Activated CD4-positive, alpha-beta T cell treated with anti-CD3 and anti-CD28 coated beads for 36 hours (primary cell): Measurements from ENCODE around the gene SCNN1G. TPM values are rescaled to one million over a fixed set of nuclear protein-coding genes. Genes with fewer than 3 reads are reported as not detected.
A peak's percentile ranks its signal among the peaks of the same experiment; 100 is the strongest.
"Not testable (repeated sequence)": the region's sequence is repeated elsewhere in the genome, so short reads cannot be mapped to it uniquely, and the experiment has no call there.

Experiments
- ATAC-seq: fragments of 200-7000 bp; cut with Tn5 transposase; one replicate; pipeline ENCODE4 v1.10.0; 2021; ENCODE audit warnings: mild to moderate bottlenecking, moderate library complexity
- CTCF ChIA-PET: fragments of 350-600 bp; sonication (Branson Sonifier 250); formaldehyde crosslinking; loops from one replicate; lab custom pipeline; 2021; ENCODE audit warnings: antibody characterized with exemption; lab: Charles Lee
- POLR2A ChIA-PET: fragments of 350-600 bp; sonication (Branson Sonifier 250); formaldehyde crosslinking; loops from one replicate; lab custom pipeline; 2021; ENCODE audit warnings: antibody characterized with exemption, inconsistent platforms; lab: Charles Lee
- DNase-seq: peaks from one replicate; pipeline ENCODE4 v3.0.0-alpha.2; 2020
- H3K27ac Mint-ChIP-seq: one replicate; pipeline ENCODE4 v1.8.0; 2021; ENCODE audit warnings: mixed read lengths
- H3K27me3 Mint-ChIP-seq: one replicate; pipeline ENCODE4 v1.8.0; 2021; ENCODE audit warnings: mixed read lengths
- H3K36me3 Mint-ChIP-seq: one replicate; pipeline ENCODE4 v1.8.0; 2021; ENCODE audit warnings: low read depth, mixed read lengths
- H3K4me1 Mint-ChIP-seq: one replicate; pipeline ENCODE4 v1.8.0; 2021; ENCODE audit warnings: mixed read lengths
- H3K4me3 Mint-ChIP-seq: one replicate; pipeline ENCODE4 v1.8.0; 2021; ENCODE audit warnings: mild to moderate bottlenecking, moderate library complexity, mixed read lengths
- H3K9me3 Mint-ChIP-seq: one replicate; pipeline ENCODE4 v1.8.0; 2021; ENCODE audit warnings: low read depth, mixed read lengths
- intact Hi-C, 2 experiments: fragments of 100-400 bp; cut with DNase I in 1 of 2; cut with micrococcal nuclease in 1 of 2; formaldehyde crosslinking; loops; one replicate each; pipeline versions ENCODE4 v1.14.2 to v1.15.1; 2022 to 2024; cut with DNase I, micrococcal nuclease
- total RNA-seq, 2 experiments: library from RNA; stranded (reverse); gene quantifications; one replicate each; pipeline ENCODE4 v1.2.3, GENCODE V29; 2021

Gene SCNN1G
- total RNA-seq, 2 experiments from 2014 or later = not detected

- ATAC-seq = no peak
- Mint-ChIP-seq H3K27me3 (peaks cover 9% of the 10 kb centered on the region), H3K27ac (no peak overlapping the region), H3K4me3 (no peak overlapping the region), H3K4me1 (no peaks in the 10 kb centered on the region), H3K36me3 (no peaks in the 10 kb centered on the region), H3K9me3 (no peaks in the 10 kb centered on the region)
- ChIA-PET CTCF (no interaction called here), POLR2A (no interaction called here)
- intact Hi-C loops = no loop called here
- DNase-seq = no peak
Measured at GRCh38 chr16:23229714-23230113, 47.2 kb downstream of the SCNN1G start.

- intact Hi-C loops = no loop called here
- Mint-ChIP-seq H3K36me3 (no peaks in the 10 kb centered on the region), H3K4me1 (no peaks in the 10 kb centered on the region), H3K27me3 (peaks cover 10% of the 10 kb centered on the region), H3K27ac (no peak overlapping the region), H3K4me3 (no peak overlapping the region), H3K9me3 (no peaks in the 10 kb centered on the region)
- ChIA-PET CTCF (no interaction called here), POLR2A (no interaction called here)
- no peak for DNase-seq
- no peak for ATAC-seq
Measured at GRCh38 chr16:23232806-23233205, 50.3 kb downstream of the SCNN1G start.

- POLR2A ChIA-PET = no interaction called here
- Mint-ChIP-seq H3K9me3 (no peaks in the 10 kb centered on the region), H3K4me1 (no peaks in the 10 kb centered on the region), H3K36me3 (no peaks in the 10 kb centered on the region), H3K27ac (no peak overlapping the region), H3K27me3 (peaks cover 12% of the 10 kb centered on the region), H3K4me3 (no peak overlapping the region)
- CTCF ChIA-PET = interaction anchor here (0.6 to 0.8 kb wide), 3 partner anchors 150 to 349 kb away, joined by 3 read pairs; no protein-coding TSS in a partner anchor
- ATAC-seq (no peak), DNase-seq (no peak)
- intact Hi-C loops = no loop called here
Measured at GRCh38 chr16:23235176-23235575, 52.6 kb downstream of the SCNN1G start.

- intact Hi-C loops = no loop called here
- H3K27me3 Mint-ChIP-seq = peaks cover 9% of the 10 kb centered on the region
- ATAC-seq = no peak
- CTCF ChIA-PET = no interaction called here
- no peak overlapping the region for H3K4me3 Mint-ChIP-seq
- H3K4me1 Mint-ChIP-seq = no peaks in the 10 kb centered on the region
- DNase-seq = no peak
- no peak overlapping the region for H3K27ac Mint-ChIP-seq
- H3K36me3 Mint-ChIP-seq = no peaks in the 10 kb centered on the region
- POLR2A ChIA-PET = no interaction called here
- no peaks in the 10 kb centered on the region for H3K9me3 Mint-ChIP-seq
Measured at GRCh38 chr16:23236983-23237382, 54.4 kb downstream of the SCNN1G start.

GRCh38 chr16:23240994-23241393 lies 58.4 kb downstream of the SCNN1G start:
- Mint-ChIP-seq H3K4me1 (no peaks in the 10 kb centered on the region), H3K4me3 (no peak overlapping the region), H3K27ac (no peak overlapping the region), H3K27me3 (peaks cover 8% of the 10 kb centered on the region), H3K9me3 (peaks cover 2% of the 10 kb centered on the region), H3K36me3 (no peaks in the 10 kb centered on the region)
- no peak for ATAC-seq
- intact Hi-C loops = no loop called here
- DNase-seq = no peak
- CTCF ChIA-PET = no interaction called here
- POLR2A ChIA-PET = no interaction called here

GRCh38 chr16:23244122-23244521 lies 61.6 kb downstream of the SCNN1G start:
- H3K27ac Mint-ChIP-seq = no peak overlapping the region
- intact Hi-C loops = no loop called here
- no peaks in the 10 kb centered on the region for H3K36me3 Mint-ChIP-seq
- ATAC-seq = no peak
- H3K9me3 Mint-ChIP-seq = peaks cover 2% of the 10 kb centered on the region
- DNase-seq = no peak
- H3K27me3 Mint-ChIP-seq = peaks cover 2% of the 10 kb centered on the region
- no peaks in the 10 kb centered on the region for H3K4me1 Mint-ChIP-seq
- ChIA-PET CTCF (no interaction called here), POLR2A (no interaction called here)
- H3K4me3 Mint-ChIP-seq = no peak overlapping the region

GRCh38 chr16:23245268-23245667 lies 62.7 kb downstream of the SCNN1G start:
- ATAC-seq = no peak
- peaks cover 2% of the 10 kb centered on the region for H3K27me3 Mint-ChIP-seq
- intact Hi-C loops = no loop called here
- POLR2A ChIA-PET = no interaction called here
- CTCF ChIA-PET = no interaction called here
- no peak overlapping the region for H3K4me3 Mint-ChIP-seq
- no peak for DNase-seq
- H3K36me3 Mint-ChIP-seq = no peaks in the 10 kb centered on the region
- H3K27ac Mint-ChIP-seq = no peak overlapping the region
- H3K9me3 Mint-ChIP-seq = peaks cover 2% of the 10 kb centered on the region
- H3K4me1 Mint-ChIP-seq = no peaks in the 10 kb centered on the region

- intact Hi-C loops = no loop called here
- H3K4me3 Mint-ChIP-seq = no peak overlapping the region
- POLR2A ChIA-PET = no interaction called here
- H3K4me1 Mint-ChIP-seq = no peaks in the 10 kb centered on the region
- ATAC-seq = no peak
- peaks cover 2% of the 10 kb centered on the region for H3K9me3 Mint-ChIP-seq
- H3K36me3 Mint-ChIP-seq = no peaks in the 10 kb centered on the region
- H3K27me3 Mint-ChIP-seq = peaks cover 4% of the 10 kb centered on the region
- no peak overlapping the region for H3K27ac Mint-ChIP-seq
- DNase-seq = no peak
- CTCF ChIA-PET = interaction anchor here (0.5 kb wide), 1 partner anchor 42 kb away, joined by 4 read pairs; no protein-coding TSS in a partner anchor
Measured at GRCh38 chr16:23248261-23249194, 66.0 kb downstream of the SCNN1G start.

GRCh38 chr16:23249830-23250229 lies 67.3 kb downstream of the SCNN1G start:
- no peak overlapping the region for H3K4me3 Mint-ChIP-seq
- DNase-seq = no peak
- ATAC-seq = no peak
- CTCF ChIA-PET = no interaction called here
- no peaks in the 10 kb centered on the region for H3K9me3 Mint-ChIP-seq
- peaks cover 2% of the 10 kb centered on the region for H3K27me3 Mint-ChIP-seq
- H3K27ac Mint-ChIP-seq = no peak overlapping the region
- POLR2A ChIA-PET = no interaction called here
- intact Hi-C loops = no loop called here
- no peaks in the 10 kb centered on the region for H3K36me3 Mint-ChIP-seq
- no peaks in the 10 kb centered on the region for H3K4me1 Mint-ChIP-seq

- no peaks in the 10 kb centered on the region for H3K36me3 Mint-ChIP-seq
- CTCF ChIA-PET = interaction anchor here (0.5 to 1.0 kb wide), 3 partner anchors 18 to 1589 kb away, joined by 3 read pairs; partner anchors contain the start of gene OTOA
- peaks cover 2% of the 10 kb centered on the region for H3K27me3 Mint-ChIP-seq
- H3K9me3 Mint-ChIP-seq = no peaks in the 10 kb centered on the region
- no peaks in the 10 kb centered on the region for H3K4me1 Mint-ChIP-seq
- no peak overlapping the region for H3K4me3 Mint-ChIP-seq
- ATAC-seq (peak; percentile 40), DNase-seq (peak; percentile 45)
- no peak overlapping the region for H3K27ac Mint-ChIP-seq
- intact Hi-C loops = no loop called here
- POLR2A ChIA-PET = no interaction called here
Measured at GRCh38 chr16:23252310-23252709, 69.8 kb downstream of the SCNN1G start.

- H3K9me3 Mint-ChIP-seq, POLR2A ChIA-PET: not testable (repeated sequence)
Measured at GRCh38 chr16:23253650-23254049, 71.1 kb downstream of the SCNN1G start.

GRCh38 chr16:23254338-23254737 lies 71.8 kb downstream of the SCNN1G start:
- peak; percentile 24 for DNase-seq
- ATAC-seq = peak; percentile 72
- H3K9me3 Mint-ChIP-seq = no peaks in the 10 kb centered on the region
- H3K27ac Mint-ChIP-seq = no peak overlapping the region
- no peaks in the 10 kb centered on the region for H3K36me3 Mint-ChIP-seq
- POLR2A ChIA-PET = no interaction called here
- no peaks in the 10 kb centered on the region for H3K4me1 Mint-ChIP-seq
- H3K4me3 Mint-ChIP-seq = no peak overlapping the region
- peaks cover 5% of the 10 kb centered on the region for H3K27me3 Mint-ChIP-seq
- CTCF ChIA-PET = interaction anchor here (0.6 kb wide), 1 partner anchor 210 kb away, joined by 3 read pairs; no protein-coding TSS in a partner anchor
- intact Hi-C loops = no loop called here

More at GRCh38 chr16:23253650-23254049, 71.1 kb downstream of the SCNN1G start:
- H3K4me3 Mint-ChIP-seq, H3K4me1 Mint-ChIP-seq, ATAC-seq, H3K36me3 Mint-ChIP-seq, CTCF ChIA-PET, H3K27ac Mint-ChIP-seq, intact Hi-C loops, H3K27me3 Mint-ChIP-seq, DNase-seq: not testable (repeated sequence)
